Glutamatergic neuron (in vitro differentiated cells): ENCODE data around the gene LCE2A. TPM values are rescaled to one million over a fixed set of nuclear protein-coding genes. Genes with fewer than 3 reads are reported as not detected.

Source experiments
- DNase-seq: peaks from one replicate; pipeline ENCODE4 v3.0.0; 2022
- H3K27ac Mint-ChIP-seq: one replicate; pipeline ENCODE4 v1.8.0; 2020; ENCODE audit warnings: mild to moderate bottlenecking, mixed read lengths, inconsistent platforms; ENCODE audit not compliant: unreplicated experiment
- H3K27me3 Mint-ChIP-seq: one replicate; pipeline ENCODE4 v1.8.0; 2020; ENCODE audit warnings: mild to moderate bottlenecking, moderate library complexity, mixed read lengths, inconsistent platforms; ENCODE audit not compliant: unreplicated experiment
- H3K36me3 Mint-ChIP-seq: one replicate; pipeline ENCODE4 v1.8.0; 2020; ENCODE audit warnings: mild to moderate bottlenecking, mixed read lengths, inconsistent platforms; ENCODE audit not compliant: unreplicated experiment
- H3K4me1 Mint-ChIP-seq: one replicate; pipeline ENCODE4 v1.8.0; 2020; ENCODE audit warnings: mild to moderate bottlenecking, low read depth, mixed read lengths, inconsistent platforms; ENCODE audit not compliant: unreplicated experiment
- H3K4me3 Mint-ChIP-seq: one replicate; pipeline ENCODE4 v1.8.0; 2020; ENCODE audit warnings: mild to moderate bottlenecking, mixed read lengths, inconsistent platforms; ENCODE audit not compliant: unreplicated experiment
- H3K9me3 Mint-ChIP-seq: one replicate; pipeline ENCODE4 v1.8.0; 2020; ENCODE audit warnings: mild to moderate bottlenecking, moderate library complexity, mixed read lengths, inconsistent platforms; ENCODE audit not compliant: unreplicated experiment
- CTCF ChIP-seq: fragments of 200-600 bp; sonication (generic); IDR thresholded peaks from one replicate; pipeline ENCODE4 v1.5.0; 2021; ENCODE audit not compliant: partially characterized antibody, unreplicated experiment
- long read RNA-seq: library from polyadenylated mRNA; unstranded; transcript quantifications from one replicate; pipeline ENCODE4 v2.0.0, GENCODE V29; 2020; ENCODE audit not compliant: unreplicated experiment
- total RNA-seq: library from RNA; stranded (reverse); fragmentation: NEBNext Ultra II Directional; extraction: Animal tissue kit (Norgen Biotek cat#: 25700); gene quantifications from one replicate; pipeline ENCODE4 v1.2.1, GENCODE V29; 2021; ENCODE audit not compliant: unreplicated experiment

The LCE2A gene, protein sequence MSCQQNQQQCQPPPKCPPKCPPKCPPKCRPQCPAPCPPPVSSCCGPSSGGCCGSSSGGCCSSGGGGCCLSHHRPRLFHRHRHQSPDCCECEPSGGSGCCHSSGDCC
- not detected for total RNA-seq
- long read RNA-seq: 0 reads

GRCh38 chr1:152697701-152698600, at the start of gene LCE2A:
Gene LCE2A (plus strand): TSS chr1:152698345. CDS start chr1:152698902, 557 bp downstream.
- H3K27me3 Mint-ChIP-seq: no peaks in the 10 kb centered on the region
- H3K27ac Mint-ChIP-seq: no peak within 1 kb of the TSS
- DNase-seq: no peak
- peaks cover 4% of the 10 kb centered on the region for H3K4me1 Mint-ChIP-seq
- H3K4me3 Mint-ChIP-seq: no peak within 1 kb of the TSS
- no peaks in the 10 kb centered on the region for H3K9me3 Mint-ChIP-seq
- TF ChIP-seq CTCF: no peak
- H3K36me3 Mint-ChIP-seq: no peaks in the 10 kb centered on the region

DNA sequence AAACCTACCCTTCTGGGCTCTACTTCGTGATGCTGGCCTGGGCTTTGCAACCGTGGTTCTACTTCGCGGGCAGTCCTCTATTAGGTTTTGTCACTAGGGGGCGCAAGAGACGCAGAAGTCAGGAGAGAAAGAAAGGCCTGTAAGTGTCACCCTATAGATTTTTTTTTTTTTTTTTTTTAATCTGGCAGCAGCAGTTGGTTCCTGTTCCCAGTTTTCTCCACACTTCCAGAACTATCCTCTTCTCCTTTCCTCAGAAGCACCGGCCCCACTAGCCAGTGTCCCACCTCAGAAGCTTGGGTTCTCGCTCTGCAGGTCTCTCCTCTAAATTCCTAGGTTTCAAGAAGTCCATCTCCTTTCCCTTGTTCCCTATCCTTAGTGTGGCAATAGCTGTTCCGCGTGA, 44.0 kb upstream of the LCE2A start:
- peak; percentile 86 for TF ChIP-seq CTCF
- H3K27ac Mint-ChIP-seq: no peak overlapping the region
- no peaks in the 10 kb centered on the region for H3K4me1 Mint-ChIP-seq
- no peaks in the 10 kb centered on the region for H3K36me3 Mint-ChIP-seq
- H3K27me3 Mint-ChIP-seq: peaks cover under 1% of the 10 kb centered on the region
- peak; percentile 74 for DNase-seq
- H3K4me3 Mint-ChIP-seq: no peak overlapping the region
- peaks cover 2% of the 10 kb centered on the region for H3K9me3 Mint-ChIP-seq

DNA sequence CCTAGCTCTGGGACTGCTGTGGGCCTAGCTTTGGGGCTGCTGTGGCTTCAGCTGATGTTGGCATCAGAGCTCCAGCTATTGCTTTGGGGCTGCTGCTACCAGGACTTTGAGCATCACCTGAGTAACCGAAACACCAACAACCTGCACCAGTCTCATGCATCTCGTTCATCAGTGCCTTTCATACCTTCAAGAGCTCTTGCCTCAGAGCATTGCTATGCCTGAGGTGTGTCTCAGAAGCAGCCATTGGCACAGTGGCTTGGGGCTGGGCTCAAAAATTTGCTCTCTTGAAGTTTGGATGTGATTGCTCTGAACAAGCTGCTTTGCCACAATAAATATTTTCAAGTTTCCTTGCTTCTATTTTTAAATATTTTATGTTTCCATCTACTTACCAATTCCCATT, 41.7 kb upstream of the LCE2A start:
- no peaks in the 10 kb centered on the region for H3K36me3 Mint-ChIP-seq
- H3K9me3 Mint-ChIP-seq: peaks cover 2% of the 10 kb centered on the region
- no peaks in the 10 kb centered on the region for H3K4me1 Mint-ChIP-seq
- peaks cover 3% of the 10 kb centered on the region for H3K27me3 Mint-ChIP-seq
- H3K4me3 Mint-ChIP-seq: no peak overlapping the region
- no peak for DNase-seq
- H3K27ac Mint-ChIP-seq: no peak overlapping the region
- no peak for TF ChIP-seq CTCF

DNA sequence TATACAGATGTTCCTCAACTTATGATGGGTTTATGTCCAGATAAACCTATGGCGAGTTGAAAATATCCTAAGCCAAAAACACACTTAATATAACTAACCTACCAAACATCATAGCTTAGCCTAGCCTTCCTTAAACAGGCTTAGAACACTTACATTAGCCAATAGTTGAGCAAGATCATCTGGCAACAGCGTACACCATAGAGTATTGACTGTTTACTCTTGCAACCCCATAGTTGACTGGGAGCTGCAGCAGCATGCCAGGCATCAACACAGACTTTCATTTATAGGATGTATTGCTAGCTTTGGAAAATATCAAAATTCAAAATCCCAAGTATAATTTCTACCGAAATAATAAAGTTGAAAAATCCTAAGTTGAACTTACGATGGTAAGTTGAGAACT, 40.5 kb upstream of the LCE2A start:
- Mint-ChIP-seq H3K4me1 (no peaks in the 10 kb centered on the region), H3K4me3 (no peak overlapping the region), H3K27me3 (peaks cover 3% of the 10 kb centered on the region), H3K27ac (no peak overlapping the region), H3K36me3 (no peaks in the 10 kb centered on the region), H3K9me3 (peaks cover 2% of the 10 kb centered on the region)
- DNase-seq: no peak
- TF ChIP-seq CTCF: no peak

DNA sequence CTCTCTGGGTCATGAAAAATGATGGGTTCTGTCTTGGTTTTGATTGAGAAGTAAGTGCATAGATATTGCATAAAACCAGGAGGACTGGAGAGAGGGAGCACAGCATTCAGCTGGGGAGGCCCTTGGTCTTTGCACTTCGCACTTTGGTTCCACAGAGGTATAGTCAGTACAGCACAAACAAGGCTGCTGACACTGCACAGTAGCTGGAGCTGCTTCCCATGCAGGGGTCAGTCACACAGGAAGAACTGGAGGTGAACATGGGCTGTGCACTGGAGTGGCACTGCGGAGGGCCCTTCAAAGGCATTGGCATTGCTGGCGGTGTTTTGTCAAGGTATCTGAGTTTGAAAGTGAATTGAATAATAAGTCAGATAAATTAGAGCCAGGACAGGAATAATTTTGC, 39.5 kb upstream of the LCE2A start:
- Mint-ChIP-seq H3K36me3 (no peaks in the 10 kb centered on the region), H3K4me1 (no peaks in the 10 kb centered on the region), H3K4me3 (no peak overlapping the region), H3K9me3 (peaks cover 2% of the 10 kb centered on the region), H3K27me3 (peaks cover 3% of the 10 kb centered on the region), H3K27ac (no peak overlapping the region)
- DNase-seq: no peak
- no peak for TF ChIP-seq CTCF
